ENCODE results near the gene PRKACA.

PRKACA gene

GRCh38 chr19:14117668-14118164 lies at the start of gene PRKACA:
PRKACA (minus strand) TSS chr19:14117762; CDS start chr19:14117547, 215 bp downstream.
- H3K4me3 ChIP-seq (ENCODE audit: low read depth, low read length), result peak within 1 kb of the TSS; percentile 80
- peak; percentile 100 for DNase-seq (ENCODE audit: low read depth)
- no peak for TF ChIP-seq CTCF (conservative IDR thresholded peaks at IDR 0.05; ENCODE audit: low read depth, low read length)

GRCh38 chr19:14166999-14167575 lies 49.5 kb upstream of the PRKACA start:
- no peak for TF ChIP-seq CTCF (conservative IDR thresholded peaks at IDR 0.05; ENCODE audit: low read depth, low read length)
- no peak overlapping the region for H3K4me3 ChIP-seq (ENCODE audit: low read depth, low read length)
- DNase-seq (ENCODE audit: low read depth), result no peak

GRCh38 chr19:14165990-14166830 lies 48.6 kb upstream of the PRKACA start:
- no peak for DNase-seq (ENCODE audit: low read depth)
- no peak for TF ChIP-seq CTCF (conservative IDR thresholded peaks at IDR 0.05; ENCODE audit: low read depth, low read length)
- no peak overlapping the region for H3K4me3 ChIP-seq (ENCODE audit: low read depth, low read length)

GRCh38 chr19:14164724-14165493 lies 47.3 kb upstream of the PRKACA start:
- no peak for DNase-seq (ENCODE audit: low read depth)
- H3K4me3 ChIP-seq (ENCODE audit: low read depth, low read length), result no peak overlapping the region
- TF ChIP-seq CTCF (conservative IDR thresholded peaks at IDR 0.05; ENCODE audit: low read depth, low read length), result no peak

GRCh38 chr19:14164082-14164481 lies 46.5 kb upstream of the PRKACA start:
- no peak for DNase-seq (ENCODE audit: low read depth)
- TF ChIP-seq CTCF (conservative IDR thresholded peaks at IDR 0.05; ENCODE audit: low read depth, low read length), result no peak
- no peak overlapping the region for H3K4me3 ChIP-seq (ENCODE audit: low read depth, low read length)

- no peak for TF ChIP-seq CTCF (conservative IDR thresholded peaks at IDR 0.05; ENCODE audit: low read depth, low read length)
- DNase-seq (ENCODE audit: low read depth), result no peak
- no peak overlapping the region for H3K4me3 ChIP-seq (ENCODE audit: low read depth, low read length)
Observed at GRCh38 chr19:14162871-14163297, 45.3 kb upstream of the PRKACA start.
